OCI-M1 (cell line): ENCODE measurements around the gene VSIG1.

Experiments
- DNase-seq: peaks from one replicate; lab custom pipeline; 2025; lab: John Stamatoyannopoulos, UW

VSIG1 gene

DNA sequence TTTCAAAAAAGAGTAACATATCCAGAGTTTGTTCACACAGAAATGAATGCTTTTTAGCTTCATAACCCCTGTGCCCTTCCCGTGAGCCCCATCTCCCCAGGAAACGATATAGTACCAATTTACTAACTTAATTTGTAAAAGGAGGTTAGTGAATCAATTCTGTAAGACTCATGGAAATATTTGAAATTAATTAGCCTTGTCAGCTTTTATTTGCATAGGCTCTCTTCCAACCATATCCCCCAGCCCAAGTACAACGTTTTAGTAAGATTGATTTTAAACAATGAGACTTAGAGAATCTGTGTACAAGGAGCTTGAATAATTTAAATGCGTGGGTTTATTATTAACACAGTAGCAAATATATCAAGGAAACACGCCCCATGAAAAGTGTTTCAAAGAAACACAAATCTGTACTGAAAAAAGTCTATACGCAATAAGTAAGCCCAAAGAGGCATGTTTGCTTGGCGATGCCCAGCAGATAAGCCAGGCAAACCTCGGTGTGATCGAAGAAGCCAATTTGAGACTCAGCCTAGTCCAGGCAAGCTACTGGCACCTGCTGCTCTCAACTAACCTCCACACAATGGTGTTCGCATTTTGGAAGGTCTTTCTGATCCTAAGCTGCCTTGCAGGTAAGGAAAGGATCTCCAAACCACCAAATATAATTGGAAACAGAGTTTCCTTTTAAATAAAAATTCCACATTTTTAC, at the start of gene VSIG1:
VSIG1 (plus strand) TSS at position 512 of the 703 bp plus-strand sequence; CDS start at position 578, 66 bp downstream.
- no peak for DNase-seq

DNA sequence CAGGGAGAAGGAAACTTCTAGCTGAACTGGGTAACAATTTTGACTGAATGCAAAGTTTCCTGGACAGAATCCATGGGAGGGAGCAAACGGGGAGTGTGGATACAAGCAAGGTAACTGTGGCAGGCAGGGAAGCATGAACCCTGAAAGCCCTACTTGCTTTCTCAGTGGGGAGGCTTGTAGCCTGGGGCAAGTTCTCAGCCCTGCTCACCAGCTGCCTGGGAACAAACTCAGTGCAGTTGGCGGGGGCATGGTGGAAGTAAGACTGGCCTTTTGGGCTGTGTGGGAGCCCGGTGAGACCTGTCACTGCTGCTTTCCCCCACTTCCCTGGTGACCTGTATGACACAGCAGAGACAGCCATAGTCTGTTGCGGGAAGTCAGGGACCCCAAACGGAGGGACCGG, 48.7 kb upstream of the VSIG1 start:
- no peak for DNase-seq

DNA sequence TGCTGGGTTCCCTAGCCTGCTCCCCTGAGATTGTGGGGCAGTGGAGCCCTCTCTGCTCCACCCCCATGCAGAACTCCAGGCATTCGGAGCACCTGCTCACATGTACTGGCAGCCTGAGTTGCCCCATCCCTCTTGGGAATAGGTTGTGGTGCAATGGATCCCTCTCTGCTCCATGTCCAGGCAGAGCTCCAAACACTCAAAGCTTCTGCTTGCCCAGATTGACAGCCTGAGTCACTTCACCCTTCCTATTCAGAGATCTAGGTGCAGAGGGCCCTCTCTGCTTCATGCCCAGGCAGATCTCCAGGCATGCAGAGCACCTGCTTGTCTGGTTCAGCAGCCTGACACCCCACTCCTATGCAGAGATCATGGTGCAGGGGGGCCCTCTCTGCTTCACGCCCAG, 44.1 kb upstream of the VSIG1 start:
- DNase-seq, result no peak

DNA sequence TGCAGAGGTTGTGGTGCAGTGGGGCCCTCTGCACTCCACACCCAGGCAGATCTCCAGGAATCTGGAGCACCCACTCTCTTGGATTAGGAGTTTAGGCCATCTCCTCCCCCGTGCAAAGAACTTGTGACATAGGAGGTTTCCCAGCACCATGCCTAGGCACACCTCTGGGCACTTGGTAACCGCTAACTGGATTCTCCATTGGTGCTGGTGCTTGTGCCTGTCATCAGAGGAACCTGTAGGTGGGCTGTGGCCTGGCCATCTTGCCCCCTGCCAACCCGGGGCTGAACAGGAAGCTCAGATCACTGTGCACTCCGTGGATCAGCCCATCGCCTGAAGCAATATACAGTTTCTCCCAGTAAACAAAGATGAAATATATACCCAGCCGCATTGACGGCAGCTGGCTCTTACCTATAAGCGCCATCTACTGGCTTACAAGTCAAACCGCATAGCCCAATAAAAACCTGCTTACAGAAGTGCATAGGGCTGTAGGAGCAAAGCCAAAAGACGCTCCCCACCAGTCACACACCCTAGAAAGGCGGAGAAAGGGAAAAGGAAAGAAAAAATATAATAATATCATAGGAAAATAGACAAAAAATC, 43.5 kb upstream of the VSIG1 start:
- DNase-seq, result peak; percentile 57

DNA sequence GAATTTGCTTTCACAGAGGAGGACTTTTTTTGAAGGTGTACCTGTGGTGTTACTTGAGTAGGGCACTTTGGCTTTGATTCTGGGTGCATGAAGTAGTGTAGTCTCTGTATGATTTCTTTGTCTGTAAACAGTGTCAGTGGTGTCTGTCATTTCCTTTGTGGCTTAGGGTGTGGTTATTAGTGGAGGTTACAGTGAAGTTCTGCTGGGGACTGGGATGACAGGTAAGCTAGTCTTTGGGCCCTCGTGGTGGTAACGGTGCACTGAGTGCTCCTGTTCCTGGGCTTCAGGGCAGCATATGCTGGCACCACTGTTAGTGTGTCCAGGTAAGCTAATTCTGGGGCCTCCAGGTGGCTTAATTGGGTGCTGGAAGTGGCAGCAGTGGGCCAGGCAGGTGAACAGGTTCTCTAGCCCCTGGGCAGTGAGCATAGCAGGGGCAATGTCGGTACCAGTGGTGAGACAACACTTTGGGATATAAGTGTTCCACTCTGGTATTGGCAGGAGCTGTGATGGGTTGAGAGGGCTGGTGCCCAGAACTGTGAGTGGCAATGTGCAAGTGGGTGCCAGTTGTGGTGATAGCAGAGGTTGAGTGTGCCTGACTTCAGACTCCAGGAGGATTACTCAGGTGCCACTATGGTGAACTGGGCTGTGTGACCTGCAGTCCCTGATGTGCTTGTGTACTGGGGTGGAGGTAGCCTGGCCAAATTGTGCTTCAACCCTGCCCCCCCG, 26.0 kb upstream of the VSIG1 start:
- no peak for DNase-seq

DNA sequence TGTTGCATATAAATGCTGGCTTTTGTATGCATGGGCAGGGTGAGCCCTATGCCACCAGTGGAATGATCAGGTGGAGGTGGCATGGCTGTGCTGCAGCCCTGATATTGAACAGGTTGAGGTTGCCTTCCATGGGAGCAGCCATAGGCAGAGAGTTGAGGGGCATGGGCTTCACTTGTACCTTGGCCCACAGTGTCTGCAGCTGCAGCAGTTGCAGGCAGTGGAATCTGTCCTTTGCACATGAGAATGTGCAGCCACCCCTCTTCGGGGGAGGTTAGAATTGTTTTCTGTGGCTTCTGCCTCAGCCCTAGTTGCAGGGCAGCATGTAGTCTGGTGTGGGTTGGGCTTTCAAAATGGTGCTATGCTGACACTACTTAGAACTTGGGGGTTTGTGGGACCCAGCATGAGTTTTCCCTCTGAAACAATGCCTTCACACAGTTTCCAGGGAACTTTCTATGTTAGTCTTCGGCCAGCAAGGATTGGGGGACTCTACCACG, 25.4 kb upstream of the VSIG1 start:
- DNase-seq, result no peak

DNA sequence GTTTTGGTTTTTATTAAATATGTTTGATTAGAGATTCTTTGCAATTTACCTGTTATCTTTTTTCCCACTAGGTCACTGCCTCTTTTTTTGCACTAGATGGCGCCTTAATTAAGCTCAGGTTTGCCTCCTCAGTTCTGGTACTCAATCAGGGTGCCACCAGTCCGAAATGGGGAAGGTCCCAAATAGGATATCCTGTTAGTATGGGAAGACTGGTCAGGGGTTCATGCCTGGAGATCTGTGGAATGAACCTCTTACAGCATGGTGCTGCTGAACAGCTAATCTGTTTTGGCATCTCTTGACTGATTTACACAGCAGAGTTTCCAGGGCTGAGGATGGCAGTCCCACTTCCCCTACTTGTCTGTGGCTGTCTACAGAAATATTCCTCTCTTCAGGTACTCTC, 24.2 kb upstream of the VSIG1 start:
- peak; percentile 42 for DNase-seq

DNA sequence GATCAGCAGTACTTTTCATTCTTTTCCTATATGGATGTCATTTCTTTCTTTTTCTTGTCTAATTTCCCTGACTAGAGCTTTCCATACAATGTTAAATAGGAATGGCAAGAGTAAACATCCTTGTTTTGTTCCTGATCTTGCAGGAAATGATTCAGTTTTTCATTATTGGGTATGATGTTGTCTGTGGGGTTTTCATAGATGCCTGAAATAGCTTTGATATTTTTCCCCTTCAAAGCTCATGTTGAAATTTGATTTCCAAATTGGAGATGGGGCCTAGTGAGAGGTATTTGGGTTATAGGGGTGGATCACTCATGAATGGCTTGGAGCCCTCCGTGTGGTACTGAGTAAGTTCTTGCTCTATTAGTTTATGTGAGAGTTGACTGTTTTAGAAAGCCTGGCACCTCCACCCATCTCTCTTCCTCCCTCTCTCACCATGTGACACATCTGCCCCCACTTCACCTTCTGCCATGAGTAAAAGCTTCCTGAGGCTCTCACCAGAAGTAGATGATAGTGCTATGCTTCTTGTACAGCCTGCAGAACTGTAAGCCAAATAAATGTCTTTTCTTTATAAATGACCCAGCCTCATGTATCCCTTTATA, 22.3 kb upstream of the VSIG1 start:
- no peak for DNase-seq

DNA sequence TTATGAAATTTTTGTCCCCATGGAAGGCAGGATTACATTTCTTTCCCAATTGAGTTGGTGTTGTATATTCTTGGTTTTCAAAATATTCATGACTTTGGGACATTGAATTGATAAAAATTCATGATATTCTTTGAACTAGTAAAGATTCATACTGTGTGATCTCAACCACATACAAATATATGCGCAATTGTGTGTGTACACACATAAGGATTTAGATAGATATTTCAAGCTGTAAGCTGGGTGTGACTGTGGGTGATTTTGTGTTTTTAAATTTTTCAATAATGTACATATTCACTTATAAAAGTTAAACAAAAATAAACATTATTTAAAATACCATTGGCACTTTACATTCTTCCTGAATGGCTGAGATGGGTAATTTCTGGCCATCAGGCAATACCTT, 19.5 kb upstream of the VSIG1 start:
- DNase-seq, result no peak

DNA sequence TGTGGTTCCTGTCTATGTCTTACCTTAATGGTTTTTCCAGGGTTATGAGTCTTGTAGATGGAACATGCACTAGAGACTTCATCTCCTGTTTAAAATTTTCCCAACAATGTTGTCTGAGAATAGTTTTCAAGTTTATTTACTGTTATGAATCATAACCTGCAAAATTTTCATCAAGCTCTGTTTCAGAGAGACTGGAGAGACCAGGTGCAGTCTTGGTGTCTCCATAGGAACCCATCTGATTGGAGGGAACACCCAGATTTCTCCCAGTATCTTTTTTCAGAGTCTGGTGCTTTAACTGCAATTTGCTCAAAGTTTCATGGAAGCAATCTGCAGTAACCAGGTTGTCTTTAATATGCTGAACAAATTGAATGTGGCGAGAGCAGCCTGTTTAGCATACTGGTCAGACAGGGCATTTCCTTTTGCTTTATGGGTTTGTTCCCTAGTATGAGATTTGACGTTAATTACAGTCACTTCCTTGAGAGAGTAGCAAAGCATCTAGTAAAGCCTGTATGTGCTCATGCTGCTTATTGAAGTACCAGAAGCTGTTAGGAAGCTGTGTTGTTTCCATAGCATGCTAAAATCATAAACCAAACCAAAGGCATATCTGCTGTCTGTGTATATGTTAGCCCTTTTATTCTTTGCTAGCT, 18.8 kb upstream of the VSIG1 start:
- DNase-seq, result no peak

DNA sequence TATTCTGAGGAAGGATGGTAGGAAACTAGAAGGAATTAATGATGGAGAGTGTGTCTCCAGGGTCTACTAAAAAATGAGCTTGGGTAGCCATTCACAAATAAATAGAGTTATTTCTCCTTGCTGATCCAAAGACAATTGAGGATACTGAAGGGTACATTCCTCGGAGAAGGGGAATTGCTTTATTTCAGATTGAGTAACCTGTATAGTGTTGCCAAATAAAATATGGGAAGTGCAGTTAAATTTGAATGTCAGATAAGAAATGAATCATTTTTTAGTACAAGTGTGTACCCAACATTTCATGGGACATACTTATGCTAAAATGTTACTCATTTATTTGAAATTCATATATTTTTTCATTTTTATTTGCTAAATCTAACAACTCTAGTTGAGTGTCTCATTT, 16.0 kb upstream of the VSIG1 start:
- DNase-seq, result no peak

DNA sequence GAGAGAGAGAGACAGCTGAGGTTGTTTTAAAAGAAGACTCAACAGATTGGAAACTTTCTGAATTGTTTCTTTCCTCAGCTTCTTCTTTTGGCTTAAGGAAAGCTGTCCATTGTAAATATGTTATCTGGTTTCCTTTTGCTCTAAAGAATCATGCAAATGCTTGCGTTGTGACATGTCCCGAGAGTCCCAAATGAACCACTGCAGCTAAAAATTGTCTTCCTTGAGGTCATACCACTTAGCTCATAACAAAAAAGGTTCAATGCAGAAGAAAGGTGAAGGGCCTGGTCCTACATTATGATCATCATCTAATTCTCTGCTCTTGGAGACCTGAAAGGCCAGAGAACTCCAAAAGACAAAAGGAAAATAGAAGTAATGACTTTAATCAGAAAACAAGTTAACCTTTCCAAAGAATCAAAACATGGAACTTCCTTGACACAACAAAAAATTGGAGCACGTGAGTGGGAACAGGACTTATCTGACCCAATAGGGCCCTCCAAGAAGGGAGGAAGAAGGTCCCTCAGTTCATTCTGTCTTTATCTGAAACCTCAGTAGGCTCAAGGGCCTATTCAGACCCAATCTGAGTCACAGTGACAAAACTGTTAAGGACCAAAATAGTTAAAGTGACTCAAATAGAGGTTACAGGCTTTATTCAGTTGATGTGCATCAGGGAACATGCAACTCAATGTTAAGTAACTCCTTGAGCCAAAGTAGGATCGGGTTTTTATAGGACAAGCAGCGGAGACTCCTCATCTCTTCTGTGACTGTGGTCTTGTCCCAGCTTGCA, 14.7 kb upstream of the VSIG1 start:
- no peak for DNase-seq

DNA sequence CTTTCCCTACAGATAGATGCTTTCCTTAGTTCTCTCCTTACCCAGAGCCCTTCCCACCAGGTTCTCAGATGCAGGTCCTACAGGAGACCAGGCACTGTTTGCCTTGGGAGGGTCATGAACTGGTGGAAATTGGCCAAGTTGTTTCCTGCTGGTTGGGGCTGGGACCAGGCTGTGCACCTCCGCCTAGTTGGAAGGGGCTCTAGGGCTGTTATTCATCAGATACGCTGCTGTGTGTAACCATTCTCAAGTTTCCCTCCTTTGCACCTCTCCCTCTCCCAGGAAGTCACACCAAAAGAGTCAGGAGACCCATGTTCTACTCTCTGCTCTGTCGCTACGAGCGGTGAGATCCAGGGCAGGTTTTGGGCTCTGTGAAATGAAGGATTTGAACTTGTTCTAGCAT, 11.9 kb upstream of the VSIG1 start:
- no peak for DNase-seq

DNA sequence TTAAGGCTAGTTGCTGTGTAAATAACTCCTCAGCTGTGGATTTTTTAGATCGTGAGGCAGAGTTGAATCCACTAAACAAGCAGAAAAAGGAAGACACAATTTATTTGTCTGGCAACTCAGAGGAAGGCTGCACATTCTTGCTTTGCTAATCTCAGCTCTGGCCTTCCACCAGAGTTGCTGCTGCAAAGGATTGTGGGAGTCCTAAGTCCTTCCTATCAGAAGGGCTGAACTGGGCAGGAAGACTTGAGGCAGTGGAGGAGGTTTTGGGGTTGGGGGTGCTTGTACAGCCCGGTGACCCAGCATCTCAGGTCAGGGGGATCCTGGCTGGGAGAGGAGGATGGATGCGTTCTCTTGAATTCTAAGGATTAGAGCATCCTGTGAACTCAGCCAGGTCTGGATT, 11.0 kb upstream of the VSIG1 start:
- DNase-seq, result no peak

DNA sequence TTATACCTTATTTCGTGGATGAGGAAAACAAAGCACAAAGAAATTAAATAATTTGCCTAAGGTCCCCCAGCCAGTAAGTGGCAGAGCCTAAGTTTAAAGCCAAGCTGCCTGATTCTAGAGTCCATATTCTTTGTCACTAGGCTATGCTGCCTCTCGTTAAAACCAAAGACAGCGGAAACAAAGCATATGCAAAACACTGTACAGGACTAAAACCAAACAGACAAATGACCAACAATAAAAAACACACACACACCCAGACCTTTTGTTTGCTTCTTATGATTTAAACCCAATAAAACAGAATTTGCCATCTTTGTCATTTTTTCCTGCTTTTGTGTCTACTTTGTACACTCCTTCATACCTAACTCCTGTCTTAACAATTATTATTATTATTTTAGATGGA, 10.1 kb upstream of the VSIG1 start:
- DNase-seq, result no peak

DNA sequence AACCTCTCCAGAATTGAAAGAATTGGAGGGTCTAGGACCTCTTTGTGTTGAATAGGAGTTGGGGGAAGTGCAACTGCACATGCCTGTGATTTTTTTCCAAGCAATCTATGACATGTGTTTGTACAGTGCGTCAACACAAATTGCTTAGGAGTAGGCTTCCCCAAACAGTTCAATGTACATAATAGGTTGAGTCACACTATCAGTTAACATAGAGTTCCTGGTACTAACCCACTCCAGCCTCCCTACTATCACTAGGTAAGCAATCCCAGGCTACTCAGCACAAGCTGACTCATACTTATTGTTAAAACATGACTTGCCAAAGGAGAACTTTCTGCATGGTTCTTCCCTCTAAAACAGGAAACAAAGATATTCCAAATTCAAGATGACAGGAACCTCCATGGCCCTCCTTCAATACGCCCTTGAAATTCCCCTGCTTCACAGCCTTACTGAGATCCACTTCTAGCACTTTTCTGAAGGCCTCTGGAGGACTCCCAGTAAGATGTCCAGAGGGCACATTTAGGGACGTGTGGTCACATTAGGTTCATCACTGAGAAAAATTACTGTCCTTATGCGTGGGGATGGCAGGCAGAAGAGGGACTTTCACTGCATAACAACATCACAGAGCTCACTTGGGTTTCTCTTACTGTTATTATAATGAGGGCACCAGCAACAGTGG, 8.4 kb upstream of the VSIG1 start:
- peak; percentile 60 for DNase-seq

DNA sequence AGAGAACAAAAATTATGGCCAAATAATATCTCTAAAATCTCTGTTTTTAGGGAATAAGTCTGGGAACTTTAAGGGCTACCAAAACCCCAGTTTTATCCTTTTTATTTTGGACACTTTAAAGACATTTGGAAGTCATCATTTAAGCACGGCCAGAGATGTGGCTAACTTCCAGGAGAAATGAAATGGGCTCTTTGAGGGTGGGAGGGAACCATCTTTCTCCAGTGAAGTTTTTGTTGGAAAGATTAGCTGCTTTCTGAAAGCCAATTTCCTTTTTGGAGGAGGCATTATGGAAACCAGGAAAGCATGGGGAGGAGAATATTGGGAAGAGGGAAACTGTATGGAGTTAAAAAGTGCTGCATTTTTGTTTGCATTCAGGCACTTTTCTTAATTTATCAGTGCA, 4.8 kb downstream of the VSIG1 start:
- DNase-seq, result no peak

DNA sequence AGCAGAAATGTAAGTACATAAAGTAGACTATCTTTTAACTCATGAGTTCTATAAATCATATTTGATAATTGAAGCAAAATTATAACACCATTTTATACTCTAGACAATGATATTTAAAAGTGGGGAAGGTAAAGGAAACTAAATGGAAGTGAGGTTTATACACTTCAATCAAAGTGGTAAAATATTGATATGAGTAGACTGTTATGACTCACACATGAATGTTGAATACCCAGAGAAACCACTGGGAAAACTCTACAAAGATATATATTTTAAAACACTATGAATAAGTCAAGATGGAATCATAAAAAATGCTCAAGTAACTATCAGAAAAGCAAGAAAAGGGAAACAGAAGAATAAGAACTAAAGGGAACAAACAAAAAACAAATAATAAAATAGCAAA, 8.4 kb downstream of the VSIG1 start:
- no peak for DNase-seq

DNA sequence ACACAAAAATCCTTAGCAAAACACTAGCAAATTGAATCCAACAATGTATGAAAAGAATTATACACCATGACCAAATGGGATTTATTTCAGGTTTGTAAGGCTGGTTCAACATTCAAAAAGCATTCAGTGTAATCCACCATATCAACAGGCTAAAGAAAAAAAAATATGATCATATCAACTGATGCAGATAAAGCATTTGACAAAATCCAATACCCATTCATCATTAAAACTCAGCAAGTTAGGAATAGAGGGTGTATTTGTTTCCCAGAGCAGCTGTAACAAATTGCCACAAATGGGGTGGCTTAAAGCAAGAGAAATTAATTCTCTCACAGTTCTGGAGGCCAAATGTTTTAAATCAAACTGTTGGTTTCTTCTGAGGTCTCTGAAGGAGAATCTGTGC, 10.7 kb downstream of the VSIG1 start:
- DNase-seq, result no peak

DNA sequence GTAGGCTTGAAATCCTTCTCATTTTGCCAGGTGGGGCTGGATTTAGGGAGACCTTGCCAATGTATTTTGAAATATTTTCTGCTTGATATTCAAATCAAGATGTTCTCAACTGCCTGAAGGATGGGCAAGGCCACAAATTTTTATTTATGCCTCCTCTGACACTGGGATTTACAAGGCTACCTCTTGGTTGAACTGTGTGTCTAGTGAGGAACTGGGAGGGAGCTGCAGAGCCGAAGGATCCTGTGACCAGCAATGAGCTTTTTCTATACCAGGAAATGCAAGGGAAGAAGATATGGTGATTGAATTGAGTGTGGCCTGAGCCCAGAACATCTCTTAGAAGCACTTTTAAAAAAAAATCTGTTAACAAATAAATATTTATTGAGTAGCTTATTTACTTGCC, 14.9 kb downstream of the VSIG1 start:
- no peak for DNase-seq

DNA sequence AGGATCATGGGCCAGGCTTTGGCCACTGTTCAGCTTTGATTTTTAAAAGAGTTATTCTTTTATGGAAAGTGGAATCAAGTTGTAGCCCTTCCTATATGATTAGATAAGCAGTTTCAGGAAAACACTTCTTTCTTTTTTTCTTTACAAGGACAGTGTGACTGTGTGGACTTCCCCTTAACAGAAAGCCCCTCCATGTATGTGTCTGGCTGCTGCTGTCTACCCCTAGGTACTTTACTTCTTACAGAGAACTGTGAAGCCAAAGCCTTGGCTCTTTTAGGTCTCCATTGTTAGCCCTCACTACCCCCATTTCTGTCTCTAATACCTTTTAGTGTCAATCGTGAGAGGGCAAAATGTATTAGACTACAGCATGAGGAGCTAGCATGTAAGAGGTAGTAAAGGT, 19.1 kb downstream of the VSIG1 start:
- no peak for DNase-seq
